Measurements from ENCODE around the gene PTHLH. TPM values are rescaled to one million over a fixed set of nuclear protein-coding genes. Genes with fewer than 3 reads are reported as not detected.

PTHLH gene
- total RNA-seq, 5 donors from 2014 or later (not counting 1 experiment from before 2014, with no cell fraction given), result not detected

GRCh38 chr12:27924350-27925135 is 48.0 kb downstream of the PTHLH start:
- H3K27ac Mint-ChIP-seq, result no peak overlapping the region
- POLR2A ChIA-PET, result no interaction called here
- Histone ChIP-seq H3K9me3 (no peaks in the 10 kb centered on the region), H3K4me1 (ENCODE audit: control insufficient read depth in 1 of 2, extremely low read depth in 1 of 2, insufficient read depth in 2 of 2, low read length in 2 of 2) (no peaks in the 10 kb centered on the region), H3K36me3 (ENCODE audit: control insufficient read depth in 2 of 2, extremely low read depth in 1 of 2, insufficient read depth in 1 of 2, low read length in 1 of 2) (no peaks in the 10 kb centered on the region), H3K27ac (ENCODE audit: low read length) (no peak overlapping the region), H3K27me3 (replicated peaks in 1 of 2; ENCODE audit: control insufficient read depth in 2 of 2, extremely low read depth in 1 of 2, insufficient read depth in 2 of 2, low read length in 1 of 2) (peaks cover 0 to 8% of the 10 kb centered on the region in 2 experiments), H3K4me3 (ENCODE audit: control insufficient read depth in 1 of 2, extremely low read depth in 1 of 2, low read length in 1 of 2) (no peak overlapping the region)
- ATAC-seq (replicated peaks in 1 of 4) (no peak), DNase-seq (no peak)
- H3K4me1 Mint-ChIP-seq, result no peaks in the 10 kb centered on the region
- H3K36me3 Mint-ChIP-seq, result no peaks in the 10 kb centered on the region
- peaks cover 3 to 16% of the 10 kb centered on the region in 2 donors for H3K27me3 Mint-ChIP-seq
- no peaks in the 10 kb centered on the region for H3K9me3 Mint-ChIP-seq
- WGBS (ENCODE audit: insufficient coverage), result no CpG with 5 or more reads among the region's 2 CpGs
- no peak overlapping the region for H3K4me3 Mint-ChIP-seq
- CTCF ChIA-PET, result interaction anchor here in 1 of 2 donors (0.8 kb wide), 1 partner anchor 16 kb away, joined by 4 read pairs; no protein-coding TSS in a partner anchor

- Mint-ChIP-seq H3K4me3 (no peak overlapping the region), H3K27ac (no peak overlapping the region), H3K27me3 (peaks cover 6 to 13% of the 10 kb centered on the region in 2 donors), H3K4me1 (no peaks in the 10 kb centered on the region), H3K36me3 (no peaks in the 10 kb centered on the region), H3K9me3 (no peaks in the 10 kb centered on the region)
- Histone ChIP-seq H3K36me3 (ENCODE audit: control insufficient read depth in 2 of 2, extremely low read depth in 1 of 2, insufficient read depth in 1 of 2, low read length in 1 of 2) (no peaks in the 10 kb centered on the region), H3K27ac (ENCODE audit: low read length) (no peak overlapping the region), H3K4me1 (ENCODE audit: control insufficient read depth in 1 of 2, extremely low read depth in 1 of 2, insufficient read depth in 2 of 2, low read length in 2 of 2) (no peaks in the 10 kb centered on the region), H3K9me3 (no peaks in the 10 kb centered on the region), H3K4me3 (ENCODE audit: control insufficient read depth in 1 of 2, extremely low read depth in 1 of 2, low read length in 1 of 2) (no peak overlapping the region), H3K27me3 (replicated peaks in 1 of 2; ENCODE audit: control insufficient read depth in 2 of 2, extremely low read depth in 1 of 2, insufficient read depth in 2 of 2, low read length in 1 of 2) (peaks cover 0 to 8% of the 10 kb centered on the region in 2 experiments)
- no peak for DNase-seq
- no peak for ATAC-seq (replicated peaks in 1 of 4)
- no CpG with 5 or more reads among the region's 1 CpG for WGBS (ENCODE audit: insufficient coverage)
- ChIA-PET CTCF (no interaction called here), POLR2A (no interaction called here)
These were observed 49.9 kb downstream of the PTHLH start for GRCh38 chr12:27922531-27923139.

- H3K4me1 Mint-ChIP-seq, result no peaks in the 10 kb centered on the region
These were observed 52.8 kb downstream of the PTHLH start for GRCh38 chr12:27919671-27920235.

GRCh38 chr12:27915536-27915935 is 57.0 kb downstream of the PTHLH start:
- Mint-ChIP-seq H3K9me3 (peaks cover 0 to 11% (median 0%) of the 10 kb centered on the region in 3 donors), H3K4me1 (no peaks in the 10 kb centered on the region), H3K4me3 (no peak overlapping the region), H3K27me3 (peaks cover 2 to 17% of the 10 kb centered on the region in 2 donors), H3K27ac (no peak overlapping the region), H3K36me3 (no peaks in the 10 kb centered on the region)
- WGBS (ENCODE audit: insufficient coverage), result no CpG with 5 or more reads among the region's 1 CpG
- ChIA-PET POLR2A (no interaction called here), CTCF (no interaction called here)
- ATAC-seq (replicated peaks in 1 of 4), result no peak
- no peaks in the 10 kb centered on the region for H3K9me3 ChIP-seq
- H3K27me3 ChIP-seq (replicated peaks in 1 of 2; ENCODE audit: control insufficient read depth in 2 of 2, extremely low read depth in 1 of 2, insufficient read depth in 2 of 2, low read length in 1 of 2), result no peaks in the 10 kb centered on the region
- no peak for DNase-seq
- no peaks in the 10 kb centered on the region for H3K4me1 ChIP-seq (ENCODE audit: control insufficient read depth in 1 of 2, extremely low read depth in 1 of 2, insufficient read depth in 2 of 2, low read length in 2 of 2)
- no peaks in the 10 kb centered on the region for H3K36me3 ChIP-seq (ENCODE audit: control insufficient read depth in 2 of 2, extremely low read depth in 1 of 2, insufficient read depth in 1 of 2, low read length in 1 of 2)
- H3K27ac ChIP-seq (ENCODE audit: low read length), result no peak overlapping the region
- H3K4me3 ChIP-seq (ENCODE audit: control insufficient read depth in 1 of 2, extremely low read depth in 1 of 2, low read length in 1 of 2), result no peak overlapping the region

More at GRCh38 chr12:27919671-27920235, 52.8 kb downstream of the PTHLH start:
- Histone ChIP-seq H3K36me3 (ENCODE audit: control insufficient read depth in 2 of 2, extremely low read depth in 1 of 2, insufficient read depth in 1 of 2, low read length in 1 of 2) (no peaks in the 10 kb centered on the region), H3K27me3 (replicated peaks in 1 of 2; ENCODE audit: control insufficient read depth in 2 of 2, extremely low read depth in 1 of 2, insufficient read depth in 2 of 2, low read length in 1 of 2) (peaks cover 0 to 8% of the 10 kb centered on the region in 2 experiments), H3K4me3 (ENCODE audit: control insufficient read depth in 1 of 2, extremely low read depth in 1 of 2, low read length in 1 of 2) (no peak overlapping the region), H3K27ac (ENCODE audit: low read length) (no peak overlapping the region), H3K9me3 (no peaks in the 10 kb centered on the region), H3K4me1 (ENCODE audit: control insufficient read depth in 1 of 2, extremely low read depth in 1 of 2, insufficient read depth in 2 of 2, low read length in 2 of 2) (no peaks in the 10 kb centered on the region)
- Mint-ChIP-seq H3K27ac (no peak overlapping the region), H3K36me3 (no peaks in the 10 kb centered on the region), H3K27me3 (peaks cover 6 to 18% of the 10 kb centered on the region in 2 donors), H3K9me3 (peaks cover 0 to 7% (median 0%) of the 10 kb centered on the region in 3 donors), H3K4me3 (no peak overlapping the region)
- ChIA-PET POLR2A (no interaction called here), CTCF (no interaction called here)
- 86% methylated on average over 6 of the region's 7 CpGs for WGBS (ENCODE audit: insufficient coverage)
- ATAC-seq (replicated peaks in 1 of 4) (no peak), DNase-seq (no peak)

- H3K4me3 ChIP-seq (ENCODE audit: control insufficient read depth in 1 of 2, extremely low read depth in 1 of 2, low read length in 1 of 2), result no peak overlapping the region
- Mint-ChIP-seq H3K4me1 (no peaks in the 10 kb centered on the region), H3K36me3 (no peaks in the 10 kb centered on the region), H3K27ac (no peak overlapping the region), H3K4me3 (no peak overlapping the region), H3K9me3 (peaks cover 0 to 11% (median 0%) of the 10 kb centered on the region in 3 donors), H3K27me3 (peaks cover 2 to 17% of the 10 kb centered on the region in 2 donors)
- DNase-seq (no peak), ATAC-seq (replicated peaks in 1 of 4) (no peak)
- no peaks in the 10 kb centered on the region for H3K4me1 ChIP-seq (ENCODE audit: control insufficient read depth in 1 of 2, extremely low read depth in 1 of 2, insufficient read depth in 2 of 2, low read length in 2 of 2)
- WGBS (ENCODE audit: insufficient coverage), result no CpG with 5 or more reads among the region's 3 CpGs
- H3K27ac ChIP-seq (ENCODE audit: low read length), result no peak overlapping the region
- H3K36me3 ChIP-seq (ENCODE audit: control insufficient read depth in 2 of 2, extremely low read depth in 1 of 2, insufficient read depth in 1 of 2, low read length in 1 of 2), result no peaks in the 10 kb centered on the region
- H3K27me3 ChIP-seq (replicated peaks in 1 of 2; ENCODE audit: control insufficient read depth in 2 of 2, extremely low read depth in 1 of 2, insufficient read depth in 2 of 2, low read length in 1 of 2), result no peaks in the 10 kb centered on the region
- ChIA-PET CTCF (no interaction called here), POLR2A (no interaction called here)
- no peaks in the 10 kb centered on the region for H3K9me3 ChIP-seq
These were observed 57.5 kb downstream of the PTHLH start for GRCh38 chr12:27915021-27915420.

- POLR2A ChIA-PET, result no interaction called here
- no peaks in the 10 kb centered on the region for H3K9me3 ChIP-seq
- ATAC-seq (replicated peaks in 1 of 4) (no peak), DNase-seq (no peak)
- no peaks in the 10 kb centered on the region for H3K36me3 ChIP-seq (ENCODE audit: control insufficient read depth in 2 of 2, extremely low read depth in 1 of 2, insufficient read depth in 1 of 2, low read length in 1 of 2)
- Mint-ChIP-seq H3K27ac (no peak overlapping the region), H3K36me3 (no peaks in the 10 kb centered on the region), H3K4me3 (no peak overlapping the region), H3K9me3 (peaks cover 0 to 11% (median 0%) of the 10 kb centered on the region in 3 donors), H3K27me3 (peaks cover 2 to 18% of the 10 kb centered on the region in 2 donors), H3K4me1 (no peaks in the 10 kb centered on the region)
- WGBS (ENCODE audit: insufficient coverage), result no CpG with 5 or more reads among the region's 4 CpGs
- CTCF ChIA-PET, result no interaction called here
- no peak overlapping the region for H3K4me3 ChIP-seq (ENCODE audit: control insufficient read depth in 1 of 2, extremely low read depth in 1 of 2, low read length in 1 of 2)
- no peaks in the 10 kb centered on the region for H3K27me3 ChIP-seq (replicated peaks in 1 of 2; ENCODE audit: control insufficient read depth in 2 of 2, extremely low read depth in 1 of 2, insufficient read depth in 2 of 2, low read length in 1 of 2)
- no peak overlapping the region for H3K27ac ChIP-seq (ENCODE audit: low read length)
- no peaks in the 10 kb centered on the region for H3K4me1 ChIP-seq (ENCODE audit: control insufficient read depth in 1 of 2, extremely low read depth in 1 of 2, insufficient read depth in 2 of 2, low read length in 2 of 2)
These were observed 58.4 kb downstream of the PTHLH start for GRCh38 chr12:27913999-27914614.

All from T-cell (primary cell).